ENCODE data around the gene GATAD2A. TPM values are rescaled to one million over a fixed set of nuclear protein-coding genes. Genes with fewer than 3 reads are reported as not detected.

Gene GATAD2A
- total RNA-seq, 4 donors from 2014 or later: 73.8 to 128 (median 87.7) TPM

DNA sequence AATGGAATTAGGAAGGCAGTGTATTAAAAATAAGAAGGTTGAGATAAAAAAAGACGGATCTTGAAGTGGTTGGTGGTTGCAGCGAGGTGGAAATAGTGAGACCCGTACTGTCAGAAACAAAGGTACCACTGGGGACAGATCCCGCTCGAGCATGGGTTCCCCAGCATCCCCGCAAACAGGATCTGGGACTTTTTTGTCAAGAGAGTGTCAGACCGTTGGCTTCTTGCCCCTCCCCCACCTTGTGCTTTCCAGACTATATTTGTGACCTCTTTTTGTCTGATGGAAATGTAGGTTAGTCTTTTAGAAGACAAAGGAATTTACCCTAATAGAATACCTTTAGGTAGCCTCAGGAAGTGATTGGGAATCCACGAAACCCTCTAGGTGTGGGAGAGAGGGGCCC, 4.2 kb downstream of the GATAD2A start:
- 61 to 68% methylated on average over 8 of the region's 8 CpGs for WGBS, 2 donors
- TF ChIP-seq POLR2A (IDR thresholded peaks at IDR 0.05): no peak
- TF ChIP-seq, protein P1, sequence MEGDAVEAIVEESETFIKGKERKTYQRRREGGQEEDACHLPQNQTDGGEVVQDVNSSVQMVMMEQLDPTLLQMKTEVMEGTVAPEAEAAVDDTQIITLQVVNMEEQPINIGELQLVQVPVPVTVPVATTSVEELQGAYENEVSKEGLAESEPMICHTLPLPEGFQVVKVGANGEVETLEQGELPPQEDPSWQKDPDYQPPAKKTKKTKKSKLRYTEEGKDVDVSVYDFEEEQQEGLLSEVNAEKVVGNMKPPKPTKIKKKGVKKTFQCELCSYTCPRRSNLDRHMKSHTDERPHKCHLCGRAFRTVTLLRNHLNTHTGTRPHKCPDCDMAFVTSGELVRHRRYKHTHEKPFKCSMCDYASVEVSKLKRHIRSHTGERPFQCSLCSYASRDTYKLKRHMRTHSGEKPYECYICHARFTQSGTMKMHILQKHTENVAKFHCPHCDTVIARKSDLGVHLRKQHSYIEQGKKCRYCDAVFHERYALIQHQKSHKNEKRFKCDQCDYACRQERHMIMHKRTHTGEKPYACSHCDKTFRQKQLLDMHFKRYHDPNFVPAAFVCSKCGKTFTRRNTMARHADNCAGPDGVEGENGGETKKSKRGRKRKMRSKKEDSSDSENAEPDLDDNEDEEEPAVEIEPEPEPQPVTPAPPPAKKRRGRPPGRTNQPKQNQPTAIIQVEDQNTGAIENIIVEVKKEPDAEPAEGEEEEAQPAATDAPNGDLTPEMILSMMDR (IDR thresholded peaks at IDR 0.05): no peak
- no peak for DNase-seq (ENCODE audit: low spot score in 2 of 2)
- intact Hi-C loops (cut with DNase I; ENCODE audit: low total_unique reads): no loop called here
- no peak overlapping the region for H3K4me3 ChIP-seq (ENCODE audit: low read depth, poor library complexity, severe bottlenecking)

DNA sequence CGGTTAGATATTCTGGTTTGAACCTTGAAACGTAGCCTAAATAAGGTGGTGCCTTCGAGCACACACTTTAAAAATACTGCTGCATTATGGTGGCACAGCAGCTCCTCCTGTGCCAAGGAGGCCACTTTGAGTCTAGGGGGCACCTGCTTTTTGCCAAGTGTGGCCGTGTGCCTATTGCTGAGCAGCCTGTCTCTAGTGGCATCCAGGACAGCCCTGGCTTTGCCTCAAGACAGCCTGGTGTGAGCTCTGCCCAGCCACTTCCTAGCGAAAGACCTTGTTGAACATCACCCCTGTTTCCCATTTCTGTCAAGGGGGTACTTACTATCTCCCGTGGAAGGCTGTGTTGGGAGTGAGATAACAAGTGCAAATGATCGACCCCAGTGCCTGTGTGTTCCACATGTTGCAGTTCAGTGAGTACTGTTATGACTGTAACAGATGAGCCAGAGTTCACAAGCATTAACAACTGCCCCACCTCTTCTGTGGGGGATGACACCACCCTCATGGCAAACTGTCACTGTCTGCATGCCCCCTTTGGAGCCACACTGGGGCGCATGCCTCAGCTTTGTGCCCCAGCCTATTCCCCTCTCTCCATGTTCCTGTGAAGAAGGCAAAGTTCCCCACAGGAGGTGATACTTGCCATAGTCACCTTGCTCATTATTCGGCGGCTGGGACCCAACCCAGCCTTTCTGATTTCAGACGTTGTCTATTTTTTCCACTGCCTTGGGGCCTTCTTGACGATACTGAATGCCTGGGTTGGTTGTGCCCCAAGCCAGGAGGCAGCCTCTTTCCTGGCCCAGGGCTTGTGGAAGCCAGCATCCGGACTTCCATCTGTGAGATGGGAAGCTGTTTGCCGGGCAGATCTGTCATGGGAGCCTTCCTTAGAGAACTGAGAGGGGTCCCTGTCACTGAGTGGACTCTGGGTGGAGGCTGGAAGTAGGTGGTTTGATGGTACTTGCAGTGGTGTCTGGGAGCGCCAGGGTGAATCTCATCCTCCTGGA, 5.4 kb downstream of the GATAD2A start:
- intact Hi-C loops (cut with DNase I; ENCODE audit: low total_unique reads): no loop called here
- no peak overlapping the region for H3K4me3 ChIP-seq (ENCODE audit: low read depth, poor library complexity, severe bottlenecking)
- DNase-seq (ENCODE audit: low spot score in 2 of 2): no peak
- WGBS, 2 donors: 46 to 51% methylated on average over 15 of the region's 15 CpGs
- no peak for TF ChIP-seq POLR2A (IDR thresholded peaks at IDR 0.05)
- TF ChIP-seq, protein P1 (IDR thresholded peaks at IDR 0.05): no peak

DNA sequence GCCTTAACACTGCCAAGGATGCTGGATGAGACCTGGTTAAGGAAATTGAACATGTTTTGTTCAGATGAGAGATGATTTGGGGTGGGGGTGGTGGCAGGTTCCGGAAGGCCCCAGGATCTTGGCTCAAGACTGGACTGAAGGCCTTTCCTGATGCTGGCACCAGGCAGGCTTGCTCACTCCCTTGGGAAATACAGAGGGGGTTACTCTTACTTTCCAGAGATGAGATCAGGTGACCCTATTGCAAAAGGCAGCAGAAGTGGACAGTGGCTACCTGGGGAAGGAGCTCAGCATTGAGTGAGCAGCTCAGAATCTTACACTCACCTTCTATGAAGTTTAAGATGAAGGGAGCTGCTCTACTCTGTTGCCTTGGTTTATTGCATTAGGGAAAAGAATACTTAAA, 10.8 kb downstream of the GATAD2A start:
- intact Hi-C loops (cut with DNase I; ENCODE audit: low total_unique reads): no loop called here
- no peak overlapping the region for H3K4me3 ChIP-seq (ENCODE audit: low read depth, poor library complexity, severe bottlenecking)
- 92 to 100% methylated on average over 1 of the region's 1 CpG for WGBS, 2 donors
- no peak for DNase-seq (ENCODE audit: low spot score in 2 of 2)
- no peak for TF ChIP-seq POLR2A (IDR thresholded peaks at IDR 0.05)
- TF ChIP-seq, protein P1 (IDR thresholded peaks at IDR 0.05): no peak

DNA sequence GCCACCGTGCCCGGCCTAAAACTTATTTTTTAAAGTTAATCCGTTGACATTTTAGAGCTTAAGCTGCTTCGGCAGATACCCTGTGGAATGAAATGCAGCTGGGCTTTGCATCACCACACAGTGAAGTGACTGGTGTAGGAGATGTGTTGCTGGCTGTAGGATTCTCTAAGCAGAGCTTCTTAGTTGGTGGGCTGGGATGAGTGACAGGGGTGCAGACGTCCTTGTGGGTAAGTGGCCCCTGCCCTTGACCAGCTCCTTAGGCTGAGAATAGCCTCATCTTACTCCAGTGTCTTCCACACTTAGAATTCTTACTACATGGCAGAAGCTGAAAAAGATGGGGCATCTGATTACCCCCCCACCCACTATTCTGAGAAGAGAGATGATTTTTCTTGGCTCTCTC, 11.6 kb downstream of the GATAD2A start:
- 82 to 88% methylated on average over 5 of the region's 5 CpGs for WGBS, 2 donors
- TF ChIP-seq, protein P1 (IDR thresholded peaks at IDR 0.05): no peak
- TF ChIP-seq POLR2A (IDR thresholded peaks at IDR 0.05): no peak
- H3K4me3 ChIP-seq (ENCODE audit: low read depth, poor library complexity, severe bottlenecking): no peak overlapping the region
- intact Hi-C loops (cut with DNase I; ENCODE audit: low total_unique reads): no loop called here
- DNase-seq (ENCODE audit: low spot score in 2 of 2): no peak

DNA sequence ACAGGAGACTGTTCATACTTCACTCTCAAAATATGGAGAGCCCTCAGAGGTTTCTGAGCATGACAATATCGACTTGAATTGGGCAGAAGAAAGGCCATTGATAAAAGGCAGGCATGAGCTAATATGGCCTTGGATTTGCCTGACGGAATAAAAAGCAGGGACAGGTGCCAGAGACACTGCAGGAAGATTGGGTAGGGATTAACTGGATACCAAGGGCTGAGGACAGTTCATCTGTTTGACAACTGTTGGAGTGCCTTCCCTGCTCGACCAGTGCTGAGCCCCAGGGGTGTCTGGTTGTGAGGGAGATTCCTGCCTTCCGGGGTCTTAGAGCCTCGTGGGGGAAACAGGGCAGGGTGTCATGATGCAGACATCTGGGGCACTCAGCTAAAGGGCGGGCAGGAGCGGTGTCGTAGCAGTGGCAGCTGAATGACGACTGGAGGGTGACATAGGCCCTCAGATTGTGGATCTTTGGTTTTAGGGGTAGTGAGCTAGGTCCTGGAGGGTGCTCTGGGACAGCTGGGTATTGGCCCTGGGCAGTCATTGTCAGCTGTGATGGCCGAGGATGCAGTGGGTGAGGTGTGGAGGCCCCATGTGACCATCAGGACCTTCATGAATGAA, 12.3 kb downstream of the GATAD2A start:
- no peak overlapping the region for H3K4me3 ChIP-seq (ENCODE audit: low read depth, poor library complexity, severe bottlenecking)
- TF ChIP-seq, protein P1 (IDR thresholded peaks at IDR 0.05): no peak
- no peak for TF ChIP-seq POLR2A (IDR thresholded peaks at IDR 0.05)
- no peak for DNase-seq (ENCODE audit: low spot score in 2 of 2)
- 68 to 75% methylated on average over 10 of the region's 10 CpGs for WGBS, 2 donors
- intact Hi-C loops (cut with DNase I; ENCODE audit: low total_unique reads): no loop called here
